H1 (cell line): ENCODE data around the gene AK8. TPM values are rescaled to one million over a fixed set of nuclear protein-coding genes. Genes with fewer than 3 reads are reported as not detected.

Experiments
- CTCF ChIA-PET: fragments of 300-600 bp; sonication (Branson Sonifier 250); formaldehyde crosslinking; loops from one replicate; lab custom pipeline; 2021; ENCODE audit not compliant: partially characterized antibody; lab: Charles Lee
- POLR2A ChIA-PET: fragments of 300-600 bp; sonication (Branson Sonifier 250); formaldehyde crosslinking; loops from one replicate; lab custom pipeline; 2021; ENCODE audit warnings: inconsistent platforms; ENCODE audit not compliant: partially characterized antibody; lab: Charles Lee
- DNase-seq, 2 experiments: peaks; one replicate each; pipeline versions ENCODE4 v3.0.0 to v3.0.0-alpha.2; 2010 to 2022; ENCODE audit warnings: low spot score in 2 of 2, low read depth in 1 of 2, mixed read lengths in 1 of 2
- FAIRE-seq: peaks from 2 replicates; lab custom pipeline; 2011; peaks lifted over from hg19 to GRCh38; lab: Jason Lieb, UNC
- H2AFZ ChIP-seq: 2 replicates; pipeline ENCODE4 v1.8.1; 2012; ENCODE audit warnings: low read length, inconsistent platforms
- H2AK5ac ChIP-seq: 2 replicates; pipeline ENCODE4 v1.6.1; 2013; ENCODE audit warnings: low read depth, low read length
- H2BK120ac ChIP-seq: replicated peaks from 2 replicates; pipeline ENCODE3; 2013; ENCODE audit warnings: low read depth, low read length, inconsistent platforms
- H2BK12ac ChIP-seq: 2 replicates; pipeline ENCODE4 v1.6.1; 2013; ENCODE audit warnings: low read depth, low read length
- H2BK15ac ChIP-seq: 2 replicates; pipeline ENCODE4 v1.6.1; 2013; ENCODE audit warnings: low read length
- H2BK20ac ChIP-seq: 2 replicates; pipeline ENCODE4 v1.6.1; 2013; ENCODE audit warnings: low read length
- H2BK5ac ChIP-seq: 2 replicates; pipeline ENCODE4 v1.6.1; 2013; ENCODE audit warnings: low read depth, low read length
- H3K14ac ChIP-seq: 2 replicates; pipeline ENCODE4 v1.6.1; 2013; ENCODE audit warnings: inconsistent platforms; ENCODE audit not compliant: insufficient read length
- H3K18ac ChIP-seq: 2 replicates; pipeline ENCODE4 v1.6.1; 2013; ENCODE audit warnings: low read length; ENCODE audit errors: extremely low read depth
- H3K23ac ChIP-seq: 2 replicates; pipeline ENCODE4 v1.6.1; 2013; ENCODE audit warnings: inconsistent platforms; ENCODE audit not compliant: insufficient read length
- H3K23me2 ChIP-seq: 2 replicates; pipeline ENCODE4 v1.6.1; 2013; ENCODE audit warnings: low read depth, low read length
- H3K27ac ChIP-seq: 2 replicates; pipeline ENCODE4 v1.6.1; 2011; ENCODE audit warnings: low read depth, low read length, inconsistent platforms
- H3K27me3 ChIP-seq, 4 experiments: replicated peaks in 1 of 4; 1 replicate in 1 of 4; 2 replicates in 3 of 4; pipeline versions ENCODE4 v1.6.1 to v1.8.1; 2011 to 2013; ENCODE audit warnings: low read length in 3 of 4, mild to moderate bottlenecking in 3 of 4, inconsistent platforms in 2 of 4, mixed read lengths in 2 of 4, moderate library complexity in 1 of 4; ENCODE audit not compliant: control insufficient read depth in 3 of 4, insufficient read depth in 3 of 4; ENCODE audit errors: extremely low read depth in 1 of 4
- H3K36me3 ChIP-seq, 4 experiments: 2 replicates each; pipeline versions ENCODE4 v1.6.1 to v1.8.1; 2011 to 2013; ENCODE audit warnings: mild to moderate bottlenecking in 4 of 4, low read length in 3 of 4, moderate library complexity in 2 of 4, control low read depth in 1 of 4, inconsistent platforms in 1 of 4; ENCODE audit not compliant: insufficient read depth in 4 of 4, control insufficient read depth in 2 of 4
- H3K4ac ChIP-seq: replicated peaks from 2 replicates; pipeline ENCODE3; 2013; ENCODE audit warnings: low read length, low read depth, mixed read lengths, inconsistent platforms; ENCODE audit not compliant: insufficient read length
- H3K4me1 ChIP-seq, 4 experiments: replicated peaks in 1 of 4; 1 replicate in 1 of 4; 2 replicates in 3 of 4; pipeline versions ENCODE4 v1.6.1 to v1.8.1; 2011 to 2013; ENCODE audit warnings: low read length in 3 of 4, inconsistent platforms in 2 of 4, mixed read lengths in 1 of 4; ENCODE audit not compliant: insufficient read depth in 4 of 4, control insufficient read depth in 3 of 4
- H3K4me2 ChIP-seq, 2 experiments: 2 replicates each; pipeline versions ENCODE4 v1.6.1 to v1.8.1; 2011 to 2013; ENCODE audit warnings: low read depth in 2 of 2, low read length in 2 of 2, control low read depth in 1 of 2, inconsistent platforms in 1 of 2, mild to moderate bottlenecking in 1 of 2; ENCODE audit not compliant: insufficient read depth in 1 of 2
- H3K4me3 ChIP-seq, 4 experiments: fragments of 200-600, 300-600 bp in 1 of 4; sonication (generic), shearing (Covaris generic), sonication (Bioruptor Twin) in 1 of 4; 2 replicates each; pipeline versions ENCODE4 v1.5.1 to v1.8.1; 2011 to 2016; ENCODE audit warnings: low read length in 4 of 4, low read depth in 3 of 4, control low read depth in 2 of 4, inconsistent platforms in 2 of 4, mild to moderate bottlenecking in 2 of 4, mixed read lengths in 1 of 4, moderate library complexity in 1 of 4; ENCODE audit not compliant: insufficient read depth in 2 of 4; ENCODE audit errors: extremely low read depth in 1 of 4
- H3K56ac ChIP-seq: replicated peaks from 2 replicates; pipeline ENCODE3; 2013; ENCODE audit warnings: low read depth, mild to moderate bottlenecking, mixed read lengths, low read length, inconsistent platforms; ENCODE audit not compliant: insufficient read length
- H3K79me1 ChIP-seq: 2 replicates; pipeline ENCODE4 v1.6.1; 2013; ENCODE audit warnings: low read depth, low read length, control low read depth
- H3K79me2 ChIP-seq, 2 experiments: 2 replicates each; pipeline versions ENCODE4 v1.6.1 to v1.8.1; 2012 to 2013; ENCODE audit warnings: low read length in 2 of 2, mild to moderate bottlenecking in 2 of 2, inconsistent platforms in 1 of 2; ENCODE audit not compliant: insufficient read depth in 2 of 2, control insufficient read depth in 1 of 2
- H3K9ac ChIP-seq, 4 experiments: replicated peaks in 1 of 4; 1 replicate in 1 of 4; 2 replicates in 3 of 4; pipeline versions ENCODE4 v1.6.1 to v1.8.1; 2011 to 2013; ENCODE audit warnings: low read depth in 3 of 4, low read length in 3 of 4, control low read depth in 2 of 4, mild to moderate bottlenecking in 2 of 4, moderate library complexity in 2 of 4, inconsistent platforms in 1 of 4; ENCODE audit errors: extremely low read depth in 1 of 4
- H3K9me3 ChIP-seq, 2 experiments: 2 replicates each; pipeline versions ENCODE4 v1.6.1 to v1.8.1; 2012 to 2013; ENCODE audit warnings: mild to moderate bottlenecking in 2 of 2, moderate library complexity in 2 of 2, control low read depth in 1 of 2, inconsistent platforms in 1 of 2, low read depth in 1 of 2, low read length in 1 of 2, mixed read lengths in 1 of 2; ENCODE audit not compliant: insufficient read depth in 2 of 2
- H4K20me1 ChIP-seq, 2 experiments: replicated peaks in 1 of 2; 2 replicates each; pipeline versions ENCODE3 to v1.8.1; 2011 to 2013; ENCODE audit warnings: inconsistent platforms in 2 of 2, low read length in 2 of 2, mild to moderate bottlenecking in 1 of 2; ENCODE audit not compliant: insufficient read depth in 2 of 2, control insufficient read depth in 1 of 2
- H4K5ac ChIP-seq: 2 replicates; pipeline ENCODE4 v1.6.1; 2013; ENCODE audit warnings: low read length, low read depth, mixed read lengths, inconsistent platforms; ENCODE audit not compliant: insufficient read length
- H4K8ac ChIP-seq: 2 replicates; pipeline ENCODE4 v1.8.0; 2013; ENCODE audit warnings: mild to moderate bottlenecking, moderate library complexity, low read length, inconsistent platforms; ENCODE audit not compliant: insufficient read depth; ENCODE audit errors: extremely low read depth
- H4K91ac ChIP-seq: replicated peaks from 2 replicates; pipeline ENCODE3; 2013; ENCODE audit warnings: low read length, mixed read lengths, inconsistent platforms; ENCODE audit not compliant: insufficient read length
- CREB1 ChIP-seq: IDR thresholded peaks from 2 replicates; pipeline ENCODE4 v1.6.1; 2012; ENCODE audit warnings: inconsistent platforms
- CTCF ChIP-seq, 3 experiments: IDR thresholded peaks; 1 replicate in 2 of 3; 2 replicates in 1 of 3; pipeline versions ENCODE4 v1.5.1 to v1.6.1; 2011; ENCODE audit warnings: low read length in 3 of 3, mild to moderate bottlenecking in 3 of 3, inconsistent platforms in 2 of 3, low read depth in 1 of 3, moderate library complexity in 1 of 3; ENCODE audit not compliant: insufficient read depth in 1 of 3; ENCODE audit errors: control extremely low read depth in 1 of 3
- EZH2 ChIP-seq: fragments of 200-600 bp; sonication (generic); IDR thresholded peaks from 2 replicates; pipeline ENCODE4 v1.7.1; 2012; ENCODE audit warnings: low read depth, mild to moderate bottlenecking, moderate library complexity, low read length, inconsistent platforms; ENCODE audit not compliant: severe bottlenecking
- FOSL1 ChIP-seq: IDR thresholded peaks from 2 replicates; pipeline ENCODE4 v1.6.1; 2011; ENCODE audit warnings: mild to moderate bottlenecking, low read depth, low read length, moderate library complexity; ENCODE audit not compliant: insufficient read depth
- MAX ChIP-seq: IDR thresholded peaks from 2 replicates; pipeline ENCODE4 v1.6.1; 2012; ENCODE audit warnings: inconsistent platforms
- POLR2AphosphoS5 ChIP-seq: IDR thresholded peaks from 2 replicates; pipeline ENCODE4 v1.6.1; 2011; ENCODE audit warnings: low read depth, low read length
- RBBP5 ChIP-seq: IDR thresholded peaks from 2 replicates; pipeline ENCODE4 v1.7.1; 2012; ENCODE audit warnings: low read depth, mild to moderate bottlenecking, inconsistent platforms, low read length, moderate library complexity, borderline replicate concordance
- TCF12 ChIP-seq: IDR thresholded peaks from 2 replicates; pipeline ENCODE4 v1.6.1; 2011; ENCODE audit warnings: low read depth, mild to moderate bottlenecking, low read length
- TEAD4 ChIP-seq: IDR thresholded peaks from 2 replicates; pipeline ENCODE4 v1.6.1; 2012; ENCODE audit warnings: low read depth, low read length, inconsistent platforms, mixed read lengths
- WGBS, 2 experiments: shearing (Covaris generic) in 1 of 2; methylation state at CpG; one replicate each; pipeline versions ENCODE4 v1.1.6 to v1.1.7; 2013 to 2015; ENCODE audit warnings: low lambda C conversion rate in 2 of 2, mixed read lengths in 2 of 2, inconsistent platforms in 1 of 2, low coverage in 1 of 2, missing lambda C conversion rate in 1 of 2; ENCODE audit not compliant: insufficient replicate concordance in 2 of 2, insufficient coverage in 1 of 2, insufficient read length in 1 of 2; ENCODE audit errors: extremely low coverage in 1 of 2, missing lambda C conversion rate in 1 of 2; 5-methylcytosine and 5-hydroxymethylcytosine counted together
- polyA plus RNA-seq, 7 experiments: library from polyadenylated mRNA; depleted of rRNA in 3 of 7; stranded (reverse) in 5 of 7; unstranded in 2 of 7; fragments of >200 nt in 5 of 7; fragments of 200-250 nt in 2 of 7; gene quantifications; 1 replicate in 5 of 7; 2 replicates in 1 of 7; 4 replicates in 1 of 7; pipeline versions ENCODE4 v1.2.1 to v1.2.3, GENCODE V29; 2011 to 2013; ENCODE audit warnings: missing spikeins in 2 of 7, mixed read lengths in 2 of 7
- total RNA-seq: library from RNA; stranded (reverse); fragmentation: NEBNext Ultra II Directional; extraction: Animal tissue kit (Norgen Biotek cat#: 25700); gene quantifications from 2 replicates; pipeline ENCODE4 v1.2.1, GENCODE V29; 2021

The AK8 gene
- total and polyA plus RNA-seq, 2 of the 8 experiments (the other 6 are each of a cell fraction or from before 2014, with no cell fraction given): 0.35 to 0.48 TPM

GRCh38 chr9:132923346-132923902 is 45.3 kb upstream of the AK8 start:
- no peak overlapping the region for H2AFZ ChIP-seq
- H3K27me3 ChIP-seq: no peaks in the 10 kb centered on the region
- H3K4me3 ChIP-seq: no peak overlapping the region
- H3K4ac ChIP-seq: no peak overlapping the region
- H3K23me2 ChIP-seq: no peaks in the 10 kb centered on the region; the same call in 1 of the 2 replicates
- no peak overlapping the region for H3K18ac ChIP-seq
- POLR2A ChIA-PET: no interaction called here
- no peaks in the 10 kb centered on the region for H3K4me1 ChIP-seq
- no peaks in the 10 kb centered on the region for H3K79me1 ChIP-seq
- H3K9me3 ChIP-seq: no peaks in the 10 kb centered on the region
- no peak overlapping the region for H3K23ac ChIP-seq
- H3K4me2 ChIP-seq: no peak overlapping the region
- H3K36me3 ChIP-seq: peaks cover 14 to 82% (median 42%) of the 10 kb centered on the region in 4 experiments
- H2BK120ac ChIP-seq: no peak overlapping the region
- no peak overlapping the region for H3K56ac ChIP-seq
- no peak overlapping the region for H3K9ac ChIP-seq
- H2AK5ac ChIP-seq: no peak overlapping the region
- no peak overlapping the region for H3K27ac ChIP-seq
- no peaks in the 10 kb centered on the region for H4K20me1 ChIP-seq
- H3K14ac ChIP-seq: no peak overlapping the region
- H4K5ac ChIP-seq: no peak overlapping the region
- CTCF ChIA-PET: interaction anchor here (0.6 to 0.8 kb wide), 2 partner anchors 15 to 176 kb away, joined by 3 read pairs; no protein-coding TSS in a partner anchor
- FAIRE-seq (no peak), DNase-seq (no peak)
- no peak overlapping the region for H4K8ac ChIP-seq
- H2BK20ac ChIP-seq: no peak overlapping the region
- no peak overlapping the region for H2BK5ac ChIP-seq
- H2BK12ac ChIP-seq: no peak overlapping the region
- H3K79me2 ChIP-seq: no peaks in the 10 kb centered on the region; a peak in 1 of 4 replicates
- 86% methylated on average over 9 of the region's 9 CpGs; no CpG with 5 or more reads in 1 of the 2 experiments for WGBS, 2 experiments
- no peak overlapping the region for H4K91ac ChIP-seq
- H2BK15ac ChIP-seq: no peak overlapping the region
- no peak for TF ChIP-seq TCF12
- TF ChIP-seq FOSL1: no peak
- no peak for TF ChIP-seq EZH2
- no peak for TF ChIP-seq MAX
- TF ChIP-seq RBBP5: no peak
- no peak for TF ChIP-seq CREB1
- TF ChIP-seq CTCF (IDR thresholded peaks at IDR 0.05; ENCODE audit: control extremely low read depth in 1 of 3, insufficient read depth in 1 of 3, low read depth in 1 of 3, low read length in 3 of 3): no peak
- TF ChIP-seq TEAD4: no peak
- no peak for TF ChIP-seq POLR2AphosphoS5
